GM23248 (cell line): Measurements from ENCODE around the gene CCDC188.

Experiments
- EZH2 ChIP-seq: fragments of 200-600 bp; sonication (generic); IDR thresholded peaks from 2 replicates; pipeline ENCODE4 v1.6.1; 2018; ENCODE audit warnings: antibody characterized with exemption, mild to moderate bottlenecking; ENCODE audit not compliant: insufficient read depth, poor library complexity, severe bottlenecking
- EZH2phosphoT487 ChIP-seq: fragments of 200-600 bp; sonication (generic); IDR thresholded peaks from 2 replicates; pipeline ENCODE4 v1.6.1; 2018; ENCODE audit warnings: antibody characterized with exemption, moderate library complexity, mild to moderate bottlenecking, low read depth; ENCODE audit not compliant: insufficient read depth

DNA sequence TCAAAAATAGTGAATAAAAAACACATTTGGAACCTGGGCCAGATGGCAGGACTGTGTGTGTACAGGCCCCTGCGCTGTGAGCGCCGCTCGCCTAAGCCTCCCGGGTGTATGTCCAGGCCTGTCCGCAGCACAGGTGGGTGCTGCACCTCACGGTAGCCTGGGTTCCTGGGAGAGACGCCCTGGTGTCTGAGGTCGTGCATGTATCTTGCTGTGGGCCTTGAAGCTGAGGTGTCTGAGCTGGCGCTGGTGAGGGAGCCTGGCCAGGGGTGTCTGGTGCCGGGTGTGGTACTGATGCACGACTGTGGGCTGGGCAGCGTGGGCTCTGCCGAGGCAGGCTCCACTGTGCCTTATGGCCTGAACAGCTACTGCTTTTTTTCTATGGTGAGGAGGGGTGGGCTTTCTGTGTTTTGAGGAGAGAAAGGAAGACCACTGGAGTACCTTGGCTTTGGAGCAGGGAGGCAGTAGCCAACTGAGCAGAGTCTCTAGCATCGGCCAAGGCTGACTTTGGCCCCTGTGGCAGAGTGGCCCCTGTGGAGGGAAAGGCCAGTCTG lies 23.5 kb downstream of the CCDC188 start:
- no peak for TF ChIP-seq EZH2phosphoT487
- TF ChIP-seq EZH2, result no peak
